Measurements from ENCODE around the gene HEPN1.

Gene HEPN1

DNA sequence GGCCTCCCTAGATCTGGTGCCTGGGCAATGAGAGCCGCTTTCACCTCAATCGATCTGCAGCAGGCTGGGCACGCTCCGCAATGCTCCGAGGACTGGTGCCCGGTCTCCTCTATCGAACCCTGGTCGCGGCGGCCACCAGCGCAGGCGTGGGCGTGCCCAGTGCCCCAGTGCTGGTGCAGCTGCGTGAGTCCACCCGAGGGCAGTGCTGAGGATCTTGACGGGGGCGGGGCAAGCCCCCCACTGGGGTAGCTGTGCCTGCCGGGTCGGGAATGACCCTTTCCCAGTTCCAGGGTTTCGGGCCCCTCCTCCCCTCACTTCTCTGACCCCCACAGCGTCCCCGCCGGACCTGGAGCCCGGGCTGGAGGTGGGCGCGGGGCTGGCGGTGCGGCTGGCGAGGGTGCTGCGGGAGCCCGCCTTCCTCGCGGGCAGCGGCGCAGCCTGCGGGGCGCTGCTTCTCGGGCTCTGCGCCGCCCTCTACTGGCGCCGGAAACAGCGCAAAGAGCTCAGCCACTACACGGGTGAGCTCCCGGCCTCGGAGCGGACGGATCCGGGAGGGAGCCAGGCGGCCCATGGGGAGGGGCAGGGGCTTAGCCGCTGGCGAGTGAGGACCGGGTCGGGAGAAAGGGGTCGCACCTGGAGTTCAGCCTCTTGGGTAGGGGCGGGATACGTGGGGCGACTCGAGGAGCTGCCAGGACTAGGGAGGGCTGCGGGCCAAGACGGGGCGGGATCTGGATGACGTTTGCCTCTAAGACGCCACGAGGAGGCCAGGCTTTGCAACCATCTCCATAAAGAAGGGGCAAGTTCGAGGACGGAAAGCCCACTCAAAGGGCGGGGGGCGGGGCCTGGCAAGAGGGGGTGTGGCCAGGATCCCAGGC lies 42.9 kb upstream of the HEPN1 start (continued):
- TF ChIP-seq ZFHX2 (tag by site-specific recombination; conservative IDR thresholded peaks at IDR 0.05): peak; percentile 81
- peak; percentile 84; the same call in 1 of the 2 replicates for TF ChIP-seq KLF8 (tag by site-specific recombination; IDR thresholded peaks at IDR 0.05)
- TF ChIP-seq YY1 (tag by site-specific recombination; IDR thresholded peaks at IDR 0.05): peak; percentile 37; the same call in 1 of the 2 replicates
- no peak for TF ChIP-seq ZNF768 (tag by site-specific recombination; IDR thresholded peaks at IDR 0.05)
- TF ChIP-seq PATZ1 (tag by site-specific recombination; IDR thresholded peaks at IDR 0.05): peak; percentile 91
- TF ChIP-seq ZNF514 (tag by site-specific recombination; IDR thresholded peaks at IDR 0.05): no peak
- no peak for TF ChIP-seq ZNF391 (tag by site-specific recombination; IDR thresholded peaks at IDR 0.05; ENCODE audit: borderline replicate concordance, low read depth)
- no peak for TF ChIP-seq ZNF677 (tag by site-specific recombination; IDR thresholded peaks at IDR 0.05)
- TF ChIP-seq, protein P1, sequence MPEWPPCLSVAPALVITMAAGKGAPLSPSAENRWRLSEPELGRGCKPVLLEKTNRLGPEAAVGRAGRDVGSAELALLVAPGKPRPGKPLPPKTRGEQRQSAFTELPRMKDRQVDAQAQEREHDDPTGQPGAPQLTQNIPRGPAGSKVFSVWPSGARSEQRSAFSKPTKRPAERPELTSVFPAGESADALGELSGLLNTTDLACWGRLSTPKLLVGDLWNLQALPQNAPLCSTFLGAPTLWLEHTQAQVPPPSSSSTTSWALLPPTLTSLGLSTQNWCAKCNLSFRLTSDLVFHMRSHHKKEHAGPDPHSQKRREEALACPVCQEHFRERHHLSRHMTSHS (tag by site-specific recombination; IDR thresholded peaks at IDR 0.05): no peak

DNA sequence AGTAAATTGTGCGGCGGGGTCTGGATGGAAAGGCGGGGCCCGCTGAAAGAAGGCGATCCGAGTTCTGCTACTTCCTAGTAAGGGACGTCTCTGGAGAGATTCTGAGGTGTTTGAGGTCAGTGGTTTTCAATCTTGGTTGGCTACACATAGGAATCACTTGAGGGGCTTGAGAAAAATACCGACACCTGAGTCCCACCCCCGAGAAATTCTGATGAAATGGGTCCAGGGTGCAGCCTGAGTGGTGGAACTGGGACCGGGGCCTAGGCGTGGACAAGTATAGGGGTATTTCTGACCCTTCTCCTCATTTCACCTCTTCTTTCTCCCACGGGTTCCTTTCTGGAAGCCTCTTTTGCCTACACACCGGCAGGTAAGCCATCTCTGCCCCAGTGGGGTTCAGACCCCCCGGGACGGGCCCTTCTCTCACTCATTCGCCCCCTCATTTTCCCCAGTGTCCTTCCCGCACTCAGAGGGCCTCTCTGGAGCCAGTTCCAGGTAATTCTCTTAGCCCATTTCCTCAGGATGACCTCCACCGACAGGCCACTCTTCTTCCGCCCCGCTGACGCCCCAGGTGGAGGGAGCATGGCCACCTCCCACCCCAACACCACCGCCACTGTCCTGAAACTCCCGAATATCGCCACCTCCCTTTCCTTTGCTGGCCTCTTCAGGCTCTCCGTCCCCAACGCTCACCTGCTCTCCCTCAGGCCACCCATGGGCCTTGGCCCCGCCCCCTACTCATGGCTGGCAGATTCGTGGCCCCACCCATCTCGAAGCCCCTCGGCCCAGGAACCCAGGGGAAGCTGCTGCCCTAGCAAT lies 42.0 kb upstream of the HEPN1 start:
- no peaks in the 10 kb centered on the region for H3K4me1 ChIP-seq (ENCODE audit: control insufficient read depth, insufficient read depth, low read length)
- ChIA-PET CTCF (interaction anchor here (0.6 to 1.8 kb wide), 36 partner anchors 11 to 1684 kb away, joined by 3 to 34 read pairs (median 4); partner anchors contain the start of genes HEPN1, ROBO3 and ROBO4), POLR2A (interaction anchor here (0.5 to 1.5 kb wide), 19 partner anchors 8 to 254 kb away, joined by 3 to 18 read pairs (median 4); partner anchors contain the start of genes CCDC15, ROBO3, ROBO4 and TBRG1)
- no peaks in the 10 kb centered on the region for H3K36me3 ChIP-seq (ENCODE audit: control insufficient read depth in 2 of 2, insufficient read depth in 1 of 2, low read length in 2 of 2)
- peak overlapping the region; percentile 49 for H3K4me3 ChIP-seq (ENCODE audit: low read depth, low read length)
- peak overlapping the region; percentile 57; the same call in 1 of the 2 replicates for H3K27ac ChIP-seq (ENCODE audit: extremely low read depth, low read depth, low read length)
- TF ChIP-seq AEBP2 (tag by site-specific recombination; IDR thresholded peaks at IDR 0.05; ENCODE audit: borderline replicate concordance) (no peak), SP3 (tag by site-specific recombination; IDR thresholded peaks at IDR 0.05) (peak; percentile 51), ZBTB44 (tag by site-specific recombination; IDR thresholded peaks at IDR 0.05) (no peak), ZNF354C (tag by site-specific recombination; IDR thresholded peaks at IDR 0.05; ENCODE audit: borderline replicate concordance, low read depth) (no peak), ZNF132 (tag by site-specific recombination; IDR thresholded peaks at IDR 0.05; ENCODE audit: borderline replicate concordance) (no peak), ZNF335 (tag by site-specific recombination; conservative IDR thresholded peaks at IDR 0.05) (no peak), ZBTB11 (tag by site-specific recombination; conservative IDR thresholded peaks at IDR 0.05; ENCODE audit: low read depth) (no peak), ZNF202 (tag by site-specific recombination; IDR thresholded peaks at IDR 0.05; ENCODE audit: borderline replicate concordance) (no peak)
- H3K9me3 ChIP-seq (ENCODE audit: control insufficient read depth, insufficient read depth, low read depth, low read length): no peaks in the 10 kb centered on the region
